PC-3 (cell line): ENCODE results near the gene YKT6.

ENCODE experiments used
- EZH2 ChIP-seq: fragments of 300-600 bp; sonication (generic); IDR thresholded peaks from one replicate; pipeline ENCODE4 v1.6.1; 2017; ENCODE audit warnings: antibody characterized with exemption, mild to moderate bottlenecking, low read length; ENCODE audit not compliant: unreplicated experiment
- TF ChIP-seq, protein P1 (sequence below): fragments of 300-600 bp; sonication (generic); conservative IDR thresholded peaks from 2 replicates; pipeline ENCODE4 v1.5.1; 2017; ENCODE audit warnings: antibody characterized with exemption, low read depth, mild to moderate bottlenecking, low read length

DNA sequence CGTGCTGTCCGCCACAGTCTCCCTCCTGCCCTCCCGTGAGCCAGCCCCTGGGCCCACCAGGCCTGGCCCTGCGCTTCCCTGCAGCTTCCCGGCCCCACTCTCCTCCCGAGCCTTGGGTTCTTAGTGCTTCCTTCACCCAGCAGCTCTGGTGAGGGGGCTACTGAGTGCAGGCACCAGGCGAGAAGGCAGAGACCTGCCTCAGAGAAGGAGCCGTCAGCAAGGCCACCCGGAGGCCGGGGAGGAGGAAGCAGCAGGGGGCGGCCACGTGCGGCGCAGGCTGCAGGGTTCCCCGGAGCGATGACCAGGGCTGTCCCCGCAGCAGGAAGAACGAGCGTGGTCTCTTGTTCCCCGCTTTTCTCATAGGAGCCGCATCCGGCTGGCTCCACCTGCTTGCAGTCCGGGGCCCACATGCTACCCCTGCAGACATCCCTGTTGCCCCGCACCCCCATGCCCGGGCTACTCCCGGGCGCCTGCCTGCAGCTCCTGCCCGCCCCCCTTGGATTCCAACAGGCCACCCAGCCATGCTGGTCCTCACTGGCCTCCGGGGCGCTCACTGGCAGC is 20.5 kb downstream of the YKT6 start:
- TF ChIP-seq, protein P1, sequence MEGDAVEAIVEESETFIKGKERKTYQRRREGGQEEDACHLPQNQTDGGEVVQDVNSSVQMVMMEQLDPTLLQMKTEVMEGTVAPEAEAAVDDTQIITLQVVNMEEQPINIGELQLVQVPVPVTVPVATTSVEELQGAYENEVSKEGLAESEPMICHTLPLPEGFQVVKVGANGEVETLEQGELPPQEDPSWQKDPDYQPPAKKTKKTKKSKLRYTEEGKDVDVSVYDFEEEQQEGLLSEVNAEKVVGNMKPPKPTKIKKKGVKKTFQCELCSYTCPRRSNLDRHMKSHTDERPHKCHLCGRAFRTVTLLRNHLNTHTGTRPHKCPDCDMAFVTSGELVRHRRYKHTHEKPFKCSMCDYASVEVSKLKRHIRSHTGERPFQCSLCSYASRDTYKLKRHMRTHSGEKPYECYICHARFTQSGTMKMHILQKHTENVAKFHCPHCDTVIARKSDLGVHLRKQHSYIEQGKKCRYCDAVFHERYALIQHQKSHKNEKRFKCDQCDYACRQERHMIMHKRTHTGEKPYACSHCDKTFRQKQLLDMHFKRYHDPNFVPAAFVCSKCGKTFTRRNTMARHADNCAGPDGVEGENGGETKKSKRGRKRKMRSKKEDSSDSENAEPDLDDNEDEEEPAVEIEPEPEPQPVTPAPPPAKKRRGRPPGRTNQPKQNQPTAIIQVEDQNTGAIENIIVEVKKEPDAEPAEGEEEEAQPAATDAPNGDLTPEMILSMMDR: no peak
- TF ChIP-seq EZH2: no peak
